ENCODE results near the gene MAPKAP1. TPM values are rescaled to one million over a fixed set of nuclear protein-coding genes. Genes with fewer than 3 reads are reported as not detected.

Gene MAPKAP1
- total RNA-seq, 1 donor from 2014 or later, result 123 TPM

GRCh38 chr9:125545845-125546244 is 161.2 kb downstream of the MAPKAP1 start:
- DNase-seq, result no peak
- Mint-ChIP-seq H3K36me3 (ENCODE audit: low read depth) (peaks cover 9% of the 10 kb centered on the region), H3K4me1 (no peaks in the 10 kb centered on the region), H3K9me3 (no peaks in the 10 kb centered on the region), H3K27ac (no peak overlapping the region), H3K4me3 (no peak overlapping the region), H3K27me3 (no peaks in the 10 kb centered on the region)
- intact Hi-C loops (cut with micrococcal nuclease), result no loop called here

GRCh38 chr9:125544988-125545651 is 161.9 kb downstream of the MAPKAP1 start:
- intact Hi-C loops (cut with micrococcal nuclease), result no loop called here
- Mint-ChIP-seq H3K27me3 (no peaks in the 10 kb centered on the region), H3K4me1 (peaks cover 2% of the 10 kb centered on the region), H3K9me3 (no peaks in the 10 kb centered on the region), H3K36me3 (ENCODE audit: low read depth) (peaks cover 11% of the 10 kb centered on the region), H3K4me3 (no peak overlapping the region), H3K27ac (no peak overlapping the region)
- DNase-seq, result no peak

DNA sequence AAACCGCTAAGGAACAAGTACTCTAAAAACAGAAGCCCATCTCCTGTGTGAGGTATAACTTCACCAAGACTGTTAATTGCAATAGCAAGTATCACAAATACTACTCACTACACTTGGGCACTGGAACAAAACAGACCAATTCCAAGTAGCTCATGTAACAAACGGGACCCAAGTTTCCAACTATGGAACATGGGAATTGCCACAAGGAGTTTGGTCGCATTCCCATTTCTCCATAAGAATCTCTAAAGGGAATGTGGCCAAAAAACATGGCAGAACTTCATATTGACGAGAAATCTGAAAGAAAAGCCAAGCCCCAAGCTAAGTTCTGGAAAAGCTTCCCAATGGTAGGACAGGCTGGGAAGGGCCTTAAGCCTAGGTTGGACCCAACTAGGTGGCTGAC is 162.5 kb downstream of the MAPKAP1 start:
- Mint-ChIP-seq H3K27me3 (no peaks in the 10 kb centered on the region), H3K9me3 (no peaks in the 10 kb centered on the region), H3K4me1 (peaks cover 3% of the 10 kb centered on the region), H3K4me3 (no peak overlapping the region), H3K27ac (no peak overlapping the region), H3K36me3 (ENCODE audit: low read depth) (peaks cover 11% of the 10 kb centered on the region)
- intact Hi-C loops (cut with micrococcal nuclease), result no loop called here
- no peak for DNase-seq

DNA sequence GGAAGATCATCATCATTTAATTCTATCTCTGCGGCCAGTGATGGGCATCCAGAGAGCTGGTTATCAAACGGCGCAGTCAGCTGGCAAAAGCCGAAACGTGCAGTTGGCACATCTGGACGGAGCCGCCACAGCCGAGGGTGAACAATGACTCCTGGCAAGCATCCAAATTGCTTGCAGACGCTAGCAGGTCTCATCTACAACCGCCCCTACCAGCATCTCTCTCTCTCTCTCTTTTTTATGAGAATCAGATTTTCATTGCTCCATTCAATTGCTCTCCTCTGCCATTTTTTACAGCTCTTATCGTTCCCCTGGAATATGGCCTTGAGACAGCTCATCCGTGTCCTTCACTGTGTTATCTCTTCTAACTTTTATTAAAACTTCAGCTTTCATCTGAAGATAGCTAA is 165.2 kb downstream of the MAPKAP1 start:
- DNase-seq, result no peak
- Mint-ChIP-seq H3K36me3 (ENCODE audit: low read depth) (peaks cover 17% of the 10 kb centered on the region), H3K4me1 (peaks cover 3% of the 10 kb centered on the region), H3K27me3 (no peaks in the 10 kb centered on the region), H3K9me3 (no peaks in the 10 kb centered on the region), H3K4me3 (no peak overlapping the region), H3K27ac (no peak overlapping the region)
- intact Hi-C loops (cut with micrococcal nuclease), result no loop called here

DNA sequence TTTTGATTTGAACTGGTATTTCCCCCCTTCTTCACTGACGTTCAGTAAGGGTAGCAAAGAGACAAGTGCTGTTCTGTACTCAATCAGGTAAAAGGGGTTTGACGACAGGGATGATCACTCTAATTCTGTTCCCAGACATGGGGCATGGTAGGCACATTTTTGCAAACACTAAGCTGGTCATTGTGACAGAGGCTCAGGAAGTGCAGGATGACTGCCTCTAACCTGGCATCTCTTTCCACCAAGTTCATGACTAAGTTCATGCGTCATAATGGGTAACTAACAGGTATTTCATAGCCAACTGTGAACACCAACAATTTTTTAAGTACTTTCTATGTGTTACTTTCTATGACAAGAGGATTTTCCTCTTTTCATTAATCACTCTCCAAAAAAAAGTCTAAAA is 166.5 kb downstream of the MAPKAP1 start:
- Mint-ChIP-seq H3K4me1 (peaks cover 3% of the 10 kb centered on the region), H3K36me3 (ENCODE audit: low read depth) (peaks cover 17% of the 10 kb centered on the region), H3K9me3 (no peaks in the 10 kb centered on the region), H3K4me3 (no peak overlapping the region), H3K27me3 (no peaks in the 10 kb centered on the region), H3K27ac (no peak overlapping the region)
- DNase-seq, result no peak
- intact Hi-C loops (cut with micrococcal nuclease), result no loop called here

- H3K9me3 Mint-ChIP-seq, result no peaks in the 10 kb centered on the region
- H3K27ac Mint-ChIP-seq, result no peak overlapping the region
- intact Hi-C loops (cut with micrococcal nuclease), result no loop called here
- no peak for DNase-seq
- H3K4me3 Mint-ChIP-seq, result no peak overlapping the region
- no peaks in the 10 kb centered on the region for H3K27me3 Mint-ChIP-seq
- H3K4me1 Mint-ChIP-seq, result peaks cover 3% of the 10 kb centered on the region
- peaks cover 18% of the 10 kb centered on the region for H3K36me3 Mint-ChIP-seq (ENCODE audit: low read depth)
Observed at GRCh38 chr9:125538092-125538473, 168.9 kb downstream of the MAPKAP1 start.

DNA sequence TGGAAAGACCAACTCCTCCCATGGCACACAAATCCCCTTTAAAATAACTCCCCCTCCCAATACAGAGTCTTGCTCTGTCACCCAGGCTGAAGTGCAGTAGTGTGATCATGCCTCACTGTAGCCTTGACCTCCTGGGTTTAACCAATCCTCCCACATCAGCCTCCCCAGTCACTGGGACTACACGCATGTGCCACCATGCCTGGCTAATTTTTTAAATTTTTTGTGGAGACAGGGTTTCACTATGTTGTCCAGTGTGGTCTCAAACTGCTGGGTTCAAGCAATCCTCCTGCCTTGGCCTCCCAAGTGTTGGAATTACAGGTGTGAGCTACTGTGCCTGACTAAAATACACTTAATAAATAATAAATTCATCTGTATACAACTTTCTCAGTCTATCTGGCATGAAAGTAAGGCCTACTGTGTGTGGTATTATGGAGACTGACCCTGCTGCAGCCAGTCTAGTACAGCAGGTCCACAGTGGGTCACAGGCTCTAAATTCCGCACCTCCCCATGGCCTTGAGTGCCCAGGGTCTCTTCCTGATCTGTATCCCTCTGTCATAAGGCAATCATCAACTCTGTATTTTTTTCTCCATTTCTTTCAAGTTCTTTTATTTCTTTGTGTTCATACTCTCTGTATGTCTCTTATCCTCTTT is 169.4 kb downstream of the MAPKAP1 start:
- no peaks in the 10 kb centered on the region for H3K27me3 Mint-ChIP-seq
- peaks cover 18% of the 10 kb centered on the region for H3K36me3 Mint-ChIP-seq (ENCODE audit: low read depth)
- H3K9me3 Mint-ChIP-seq, result no peaks in the 10 kb centered on the region
- intact Hi-C loops (cut with micrococcal nuclease), result no loop called here
- no peak overlapping the region for H3K27ac Mint-ChIP-seq
- peaks cover 5% of the 10 kb centered on the region for H3K4me1 Mint-ChIP-seq
- DNase-seq, result no peak
- H3K4me3 Mint-ChIP-seq, result no peak overlapping the region

DNA sequence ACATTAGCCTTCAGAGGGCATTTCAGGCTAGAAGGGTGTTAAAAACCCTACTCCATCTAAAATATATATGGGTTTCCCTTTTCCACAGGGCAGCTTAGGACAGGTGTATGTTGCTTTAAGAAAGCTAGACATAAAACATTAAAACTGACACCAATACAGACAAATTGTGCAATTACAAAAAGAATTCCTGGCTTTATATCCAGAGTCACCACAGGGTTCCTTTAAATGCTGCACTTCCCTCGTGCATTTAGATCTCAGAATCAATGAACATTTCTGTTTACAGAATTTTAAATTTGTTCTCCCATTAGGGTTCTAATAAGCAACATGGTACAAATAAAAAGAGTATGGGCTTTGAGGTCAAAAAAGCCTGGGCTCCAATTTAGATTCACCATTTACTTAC is 170.2 kb downstream of the MAPKAP1 start:
- DNase-seq, result no peak
- peaks cover 15% of the 10 kb centered on the region for H3K36me3 Mint-ChIP-seq (ENCODE audit: low read depth)
- no peak overlapping the region for H3K27ac Mint-ChIP-seq
- peaks cover 5% of the 10 kb centered on the region for H3K4me1 Mint-ChIP-seq
- H3K4me3 Mint-ChIP-seq, result no peak overlapping the region
- intact Hi-C loops (cut with micrococcal nuclease), result no loop called here
- no peaks in the 10 kb centered on the region for H3K9me3 Mint-ChIP-seq
- no peaks in the 10 kb centered on the region for H3K27me3 Mint-ChIP-seq

DNA sequence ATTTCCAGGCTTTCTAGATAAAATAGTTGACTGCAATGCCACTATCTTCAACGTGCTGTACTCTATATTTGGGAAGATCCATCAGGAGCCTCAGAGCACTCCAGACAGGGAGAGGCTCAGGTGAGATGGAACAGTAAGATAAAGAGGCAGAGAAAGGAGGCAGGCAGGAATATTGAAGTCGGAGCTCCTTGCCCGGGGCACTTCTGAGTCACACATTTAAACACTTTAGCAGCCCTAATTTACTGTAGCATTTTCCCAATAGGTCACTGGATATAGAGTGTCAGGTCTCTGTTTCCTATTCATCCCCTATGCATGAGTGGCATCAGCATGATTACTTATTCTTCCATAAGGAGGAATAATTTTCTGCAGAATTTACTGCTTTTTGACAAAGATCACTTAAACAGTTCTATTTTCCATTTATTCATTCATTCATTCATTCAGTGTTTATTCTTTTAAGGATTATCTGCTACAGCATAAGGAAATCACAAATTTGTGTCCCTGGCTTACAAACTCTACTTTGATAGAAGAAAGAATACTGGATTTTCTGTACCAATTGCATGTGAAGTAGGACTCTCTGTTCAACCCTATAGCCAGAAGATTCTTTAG is 170.7 kb downstream of the MAPKAP1 start:
- DNase-seq, result no peak
- Mint-ChIP-seq H3K4me3 (no peak overlapping the region), H3K27me3 (no peaks in the 10 kb centered on the region), H3K9me3 (no peaks in the 10 kb centered on the region), H3K27ac (no peak overlapping the region), H3K4me1 (peaks cover 5% of the 10 kb centered on the region), H3K36me3 (ENCODE audit: low read depth) (peaks cover 12% of the 10 kb centered on the region)
- intact Hi-C loops (cut with micrococcal nuclease), result no loop called here

GRCh38 chr9:125534971-125535701 is 171.9 kb downstream of the MAPKAP1 start:
- Mint-ChIP-seq H3K4me3 (no peak overlapping the region), H3K27ac (no peak overlapping the region), H3K4me1 (peaks cover 9% of the 10 kb centered on the region), H3K9me3 (no peaks in the 10 kb centered on the region), H3K36me3 (ENCODE audit: low read depth) (peaks cover 11% of the 10 kb centered on the region), H3K27me3 (no peaks in the 10 kb centered on the region)
- DNase-seq, result no peak
- intact Hi-C loops (cut with micrococcal nuclease), result no loop called here

DNA sequence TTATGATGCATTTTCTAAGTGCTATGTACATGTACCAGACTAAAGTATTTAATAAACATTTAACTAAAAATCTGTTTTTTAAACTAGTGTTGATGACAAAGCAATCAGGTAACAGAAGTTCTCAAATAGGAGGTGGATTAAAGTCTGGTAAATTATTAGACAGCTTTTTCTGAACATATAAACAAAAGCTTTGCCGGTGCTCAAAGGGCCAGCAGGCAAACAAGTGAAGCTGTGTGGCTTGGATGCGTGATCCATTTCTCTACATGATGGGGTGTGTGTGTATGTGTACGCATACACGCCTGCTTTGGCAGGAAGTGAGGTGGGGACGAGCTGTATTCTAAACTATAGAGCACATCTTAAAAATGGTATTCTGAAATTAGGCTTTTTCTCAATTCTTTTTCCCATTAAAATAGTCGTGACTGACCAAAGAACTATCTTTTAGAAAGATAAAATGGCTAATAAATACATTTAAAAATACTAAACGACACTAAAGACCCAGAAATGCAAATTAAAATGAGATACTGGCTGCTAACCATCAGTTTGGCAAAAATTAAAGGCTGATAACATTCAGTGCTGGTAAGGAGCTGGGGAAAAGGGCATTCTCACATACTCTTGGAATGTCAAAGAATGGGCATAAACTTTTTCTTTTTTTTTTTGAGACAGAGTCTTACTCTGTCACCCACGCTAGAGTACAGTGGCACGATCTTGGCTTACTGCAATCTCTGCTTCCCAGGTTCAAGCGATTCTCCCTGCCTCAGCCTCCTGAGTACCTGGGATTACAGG is 174.0 kb downstream of the MAPKAP1 start:
- Mint-ChIP-seq H3K4me3 (no peak overlapping the region), H3K9me3 (no peaks in the 10 kb centered on the region), H3K27me3 (no peaks in the 10 kb centered on the region), H3K36me3 (ENCODE audit: low read depth) (peaks cover 14% of the 10 kb centered on the region), H3K27ac (no peak overlapping the region), H3K4me1 (peaks cover 21% of the 10 kb centered on the region)
- no peak for DNase-seq
- intact Hi-C loops (cut with micrococcal nuclease), result no loop called here

DNA sequence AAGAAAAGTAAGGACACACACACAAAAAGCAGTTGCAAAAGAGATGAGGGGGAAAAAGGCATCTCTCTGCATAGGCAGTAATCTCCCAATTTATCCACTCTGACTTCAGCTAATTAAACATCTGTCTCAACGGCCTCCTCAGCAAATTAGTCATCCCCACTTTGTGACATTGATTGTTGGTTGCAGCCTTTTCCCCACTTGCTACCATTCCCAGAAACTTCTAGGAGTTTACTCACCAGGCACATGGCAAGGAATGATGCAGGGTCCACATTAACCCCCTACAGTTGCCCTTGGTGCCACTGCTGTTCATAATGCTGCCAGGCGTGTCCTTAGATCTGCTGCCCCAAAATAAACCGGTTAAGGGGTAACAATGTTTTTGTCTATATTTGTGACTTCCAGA is 174.6 kb downstream of the MAPKAP1 start:
- DNase-seq, result no peak
- Mint-ChIP-seq H3K27ac (no peak overlapping the region), H3K27me3 (no peaks in the 10 kb centered on the region), H3K4me3 (no peak overlapping the region), H3K9me3 (no peaks in the 10 kb centered on the region), H3K36me3 (ENCODE audit: low read depth) (peaks cover 11% of the 10 kb centered on the region), H3K4me1 (peaks cover 27% of the 10 kb centered on the region)
- intact Hi-C loops (cut with micrococcal nuclease), result no loop called here

- H3K9me3 Mint-ChIP-seq, result no peaks in the 10 kb centered on the region
- intact Hi-C loops (cut with micrococcal nuclease), result loop anchor here (10.0 kb wide), 2 partner anchors 325 to 985 kb away; no protein-coding TSS in a partner anchor
- no peaks in the 10 kb centered on the region for H3K27me3 Mint-ChIP-seq
- peaks cover 39% of the 10 kb centered on the region for H3K4me1 Mint-ChIP-seq
- peak overlapping the region; percentile 45 for H3K27ac Mint-ChIP-seq
- H3K36me3 Mint-ChIP-seq (ENCODE audit: low read depth), result peaks cover 14% of the 10 kb centered on the region
- peak overlapping the region; percentile 32 for H3K4me3 Mint-ChIP-seq
- DNase-seq, result peak; percentile 64
Observed at GRCh38 chr9:125529589-125530515, 177.2 kb downstream of the MAPKAP1 start.
